K562 (cell line): ENCODE results near the gene DNA2.

Source experiments
- REST ChIP-seq, 2 experiments: fragments of 450-650 bp; formaldehyde crosslinking in 1 of 2; IDR thresholded peaks; 2 replicates each; pipeline versions ENCODE4 v1.4.0 to v1.6.1; 2014 to 2020; ENCODE audit warnings: mild to moderate bottlenecking in 2 of 2, borderline replicate concordance in 1 of 2, low read depth in 1 of 2
- ZNF384 ChIP-seq: IDR thresholded peaks from 2 replicates; pipeline ENCODE4 v1.6.1; 2012; ENCODE audit warnings: low read depth, low read length, improper control_type of control experiment
- ZZZ3 ChIP-seq: fragments of 450-650 bp; IDR thresholded peaks from 2 replicates; pipeline ENCODE4 v1.6.1; 2016; ENCODE audit warnings: antibody characterized with exemption, mild to moderate bottlenecking, moderate library complexity

GRCh38 chr10:68385740-68386139, 86.0 kb downstream of the DNA2 start:
- TF ChIP-seq ZNF384 = no peak
- no peak for TF ChIP-seq ZZZ3
- no peak for TF ChIP-seq REST (IDR thresholded peaks at IDR 0.05; ENCODE audit: borderline replicate concordance)
- no peak for TF ChIP-seq REST (CRISPR knock-in tag; IDR thresholded peaks at IDR 0.05; ENCODE audit: low read depth)
